Colonic mucosa (tissue), 4 donors: ENCODE measurements around the gene CHI3L2. TPM values are rescaled to one million over a fixed set of nuclear protein-coding genes. Genes with fewer than 3 reads are reported as not detected.

ENCODE experiments used
- DNase-seq: peaks from one replicate; pipeline ENCODE4 v3.0.0-alpha.2; 2020
- H3K27ac ChIP-seq: fragments of 200-600 bp; one replicate; pipeline ENCODE4 v1.8.0; 2021
- H3K27me3 ChIP-seq: fragments of 200-600 bp; one replicate; pipeline ENCODE4 v1.8.0; 2021
- H3K36me3 ChIP-seq: fragments of 200-600 bp; one replicate; pipeline ENCODE4 v1.8.0; 2021
- H3K4me1 ChIP-seq: fragments of 200-600 bp; one replicate; pipeline ENCODE4 v1.8.0; 2021; ENCODE audit warnings: mild to moderate bottlenecking
- H3K4me3 ChIP-seq: fragments of 200-600 bp; one replicate; pipeline ENCODE4 v1.8.0; 2021
- H3K9ac ChIP-seq, 2 donors: one replicate each; pipeline ENCODE4 v1.7.0; 2013; ENCODE audit warnings: control low read depth in 2 of 2, low read depth in 2 of 2, low read length in 2 of 2
- H3K9me3 ChIP-seq: fragments of 200-600 bp; one replicate; pipeline ENCODE4 v1.8.0; 2021
- intact Hi-C: fragments of 100-400 bp; cut with DNase I; formaldehyde crosslinking; loops from one replicate; pipeline ENCODE4 v1.14.1; 2022
- total RNA-seq, 2 donors: library from RNA; stranded (reverse); fragmentation: NEBNext Ultra II Directional in 1 of 2; extraction: Animal tissue kit (Norgen Biotek cat#: 25700) in 1 of 2; gene quantifications; one replicate each; pipeline ENCODE4 v1.2.1, GENCODE V29; 2021
- TF ChIP-seq, protein P1 (sequence below): fragments of 200-600 bp; IDR thresholded peaks from one replicate; pipeline ENCODE4 v1.8.0; 2022; ENCODE audit warnings: antibody characterized with exemption, mild to moderate bottlenecking
- donor health status: healthy.
- donor health status: DM: no; HTN: no; CAD: no.
- donor health status: DM: no; HTN: no; CAD: no.

Gene CHI3L2
- total RNA-seq, 2 donors from 2014 or later = 0.49 to 0.53 TPM

DNA sequence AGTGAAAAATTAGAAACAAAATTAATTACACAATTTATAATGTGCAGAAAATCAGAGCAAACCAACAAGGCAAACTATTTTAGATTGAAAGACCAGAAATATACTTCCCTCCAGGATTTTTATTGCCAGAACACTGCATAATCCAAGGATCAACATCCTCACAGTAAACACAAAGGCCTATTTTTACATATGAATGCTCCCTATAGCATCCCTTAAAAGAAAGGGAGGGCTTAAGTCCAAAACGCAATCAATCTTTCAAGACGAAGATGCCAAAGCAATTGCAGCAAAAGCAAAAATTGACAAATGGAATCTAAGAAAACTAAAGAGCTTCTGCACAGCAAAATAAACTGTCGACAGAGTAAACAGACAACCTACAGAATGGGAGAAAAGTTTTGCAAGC, 44.6 kb downstream of the CHI3L2 start:
- Histone ChIP-seq H3K36me3 (no peaks in the 10 kb centered on the region), H3K9ac (no peak overlapping the region), H3K27me3 (peaks cover 18% of the 10 kb centered on the region), H3K27ac (no peak overlapping the region), H3K4me1 (no peaks in the 10 kb centered on the region), H3K9me3 (no peaks in the 10 kb centered on the region), H3K4me3 (no peak overlapping the region)
- intact Hi-C loops = no loop called here
- TF ChIP-seq, protein P1, sequence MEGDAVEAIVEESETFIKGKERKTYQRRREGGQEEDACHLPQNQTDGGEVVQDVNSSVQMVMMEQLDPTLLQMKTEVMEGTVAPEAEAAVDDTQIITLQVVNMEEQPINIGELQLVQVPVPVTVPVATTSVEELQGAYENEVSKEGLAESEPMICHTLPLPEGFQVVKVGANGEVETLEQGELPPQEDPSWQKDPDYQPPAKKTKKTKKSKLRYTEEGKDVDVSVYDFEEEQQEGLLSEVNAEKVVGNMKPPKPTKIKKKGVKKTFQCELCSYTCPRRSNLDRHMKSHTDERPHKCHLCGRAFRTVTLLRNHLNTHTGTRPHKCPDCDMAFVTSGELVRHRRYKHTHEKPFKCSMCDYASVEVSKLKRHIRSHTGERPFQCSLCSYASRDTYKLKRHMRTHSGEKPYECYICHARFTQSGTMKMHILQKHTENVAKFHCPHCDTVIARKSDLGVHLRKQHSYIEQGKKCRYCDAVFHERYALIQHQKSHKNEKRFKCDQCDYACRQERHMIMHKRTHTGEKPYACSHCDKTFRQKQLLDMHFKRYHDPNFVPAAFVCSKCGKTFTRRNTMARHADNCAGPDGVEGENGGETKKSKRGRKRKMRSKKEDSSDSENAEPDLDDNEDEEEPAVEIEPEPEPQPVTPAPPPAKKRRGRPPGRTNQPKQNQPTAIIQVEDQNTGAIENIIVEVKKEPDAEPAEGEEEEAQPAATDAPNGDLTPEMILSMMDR = no peak
- no peak for DNase-seq

- TF ChIP-seq, protein P1 = no peak
- no peaks in the 10 kb centered on the region for H3K36me3 ChIP-seq
Measured at GRCh38 chr1:111274653-111275052, 47.1 kb downstream of the CHI3L2 start.

GRCh38 chr1:111275079-111275478, 47.6 kb downstream of the CHI3L2 start:
- Histone ChIP-seq H3K9me3 (no peaks in the 10 kb centered on the region), H3K4me1 (no peaks in the 10 kb centered on the region), H3K36me3 (no peaks in the 10 kb centered on the region), H3K9ac (no peak overlapping the region), H3K27ac (no peak overlapping the region), H3K27me3 (peaks cover 18% of the 10 kb centered on the region), H3K4me3 (no peak overlapping the region)
- DNase-seq = peak; percentile 31
- intact Hi-C loops = no loop called here
- TF ChIP-seq, protein P1 = no peak

More at GRCh38 chr1:111274653-111275052, 47.1 kb downstream of the CHI3L2 start:
- no peak overlapping the region for H3K9ac ChIP-seq
- peaks cover 18% of the 10 kb centered on the region for H3K27me3 ChIP-seq
- no peak for DNase-seq
- intact Hi-C loops = no loop called here
- H3K9me3 ChIP-seq = no peaks in the 10 kb centered on the region
- H3K27ac ChIP-seq = no peak overlapping the region
- no peak overlapping the region for H3K4me3 ChIP-seq
- no peaks in the 10 kb centered on the region for H3K4me1 ChIP-seq

- Histone ChIP-seq H3K27ac (no peak overlapping the region), H3K9me3 (no peaks in the 10 kb centered on the region), H3K4me1 (no peaks in the 10 kb centered on the region), H3K4me3 (no peak overlapping the region), H3K27me3 (peaks cover 13% of the 10 kb centered on the region), H3K36me3 (no peaks in the 10 kb centered on the region), H3K9ac (no peak overlapping the region)
- intact Hi-C loops = no loop called here
- DNase-seq = no peak
- TF ChIP-seq, protein P1 = no peak
Measured at GRCh38 chr1:111275780-111276433, 48.4 kb downstream of the CHI3L2 start.

DNA sequence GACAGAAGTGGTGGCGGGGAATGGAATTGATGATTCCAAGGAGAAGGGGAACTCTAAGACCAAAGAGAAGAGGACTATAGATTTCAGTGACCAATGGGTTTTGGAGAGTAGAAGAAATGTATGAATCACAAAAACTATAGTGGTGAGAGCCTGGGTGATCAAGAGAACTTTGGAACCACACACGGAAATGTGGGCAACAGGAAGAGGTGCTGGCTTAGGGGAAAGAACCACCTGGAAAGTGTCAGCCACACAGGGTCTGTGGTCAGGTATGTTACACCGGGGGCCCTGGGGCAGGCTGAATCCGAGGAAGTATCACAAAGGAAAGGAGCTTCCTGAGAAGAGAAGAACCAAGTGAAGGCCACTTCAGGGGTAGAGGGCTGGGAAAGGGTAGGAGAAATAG, 51.6 kb downstream of the CHI3L2 start:
- Histone ChIP-seq H3K9me3 (no peaks in the 10 kb centered on the region), H3K27me3 (no peaks in the 10 kb centered on the region), H3K9ac (no peak overlapping the region), H3K4me3 (no peak overlapping the region), H3K4me1 (no peaks in the 10 kb centered on the region), H3K27ac (no peak overlapping the region), H3K36me3 (no peaks in the 10 kb centered on the region)
- intact Hi-C loops = no loop called here
- DNase-seq = no peak
- TF ChIP-seq, protein P1 = no peak
